GM13976 (cell line): ENCODE data around the gene HERC5.

Source experiments
- DNase-seq: peaks from one replicate; pipeline ENCODE4 v3.0.0; 2012; ENCODE audit warnings: low spot score
- in situ Hi-C: fragments of 300-500 bp; cut with MboI; formaldehyde crosslinking; loops from one replicate; pipeline ENCODE4 v1.12.0; 2022; ENCODE audit warnings: low sequenced_read_pairs, mixed read lengths, inconsistent platforms; ENCODE audit not compliant: unreplicated experiment
- TF ChIP-seq, protein P1 (sequence below): IDR thresholded peaks from 2 replicates; pipeline ENCODE4 v1.5.1; 2012; ENCODE audit warnings: borderline replicate concordance, mild to moderate bottlenecking; ENCODE audit not compliant: insufficient read depth; ENCODE audit errors: extremely low read depth, missing control alignments, control extremely low read depth

HERC5 gene

DNA sequence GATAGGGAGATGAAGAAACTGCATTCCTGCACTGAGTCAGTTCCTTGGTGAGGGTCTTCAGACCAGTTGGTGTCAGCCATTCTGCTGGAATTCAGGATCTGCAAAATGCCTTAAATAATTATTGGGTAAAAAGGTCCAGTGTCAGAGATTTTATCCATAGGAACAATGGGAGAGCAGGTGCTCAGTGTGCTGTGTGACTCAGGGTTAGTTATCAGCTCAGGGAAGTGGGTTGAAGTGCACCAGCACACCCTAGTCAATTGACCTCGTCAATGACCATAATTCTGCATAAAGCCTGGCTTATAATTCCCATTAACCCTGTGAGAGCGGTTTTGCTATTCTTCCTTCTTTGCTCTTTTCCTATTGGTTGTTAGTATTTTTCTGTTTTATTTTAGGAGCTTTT, 40.9 kb upstream of the HERC5 start:
- DNase-seq, result no peak
- TF ChIP-seq, protein P1, sequence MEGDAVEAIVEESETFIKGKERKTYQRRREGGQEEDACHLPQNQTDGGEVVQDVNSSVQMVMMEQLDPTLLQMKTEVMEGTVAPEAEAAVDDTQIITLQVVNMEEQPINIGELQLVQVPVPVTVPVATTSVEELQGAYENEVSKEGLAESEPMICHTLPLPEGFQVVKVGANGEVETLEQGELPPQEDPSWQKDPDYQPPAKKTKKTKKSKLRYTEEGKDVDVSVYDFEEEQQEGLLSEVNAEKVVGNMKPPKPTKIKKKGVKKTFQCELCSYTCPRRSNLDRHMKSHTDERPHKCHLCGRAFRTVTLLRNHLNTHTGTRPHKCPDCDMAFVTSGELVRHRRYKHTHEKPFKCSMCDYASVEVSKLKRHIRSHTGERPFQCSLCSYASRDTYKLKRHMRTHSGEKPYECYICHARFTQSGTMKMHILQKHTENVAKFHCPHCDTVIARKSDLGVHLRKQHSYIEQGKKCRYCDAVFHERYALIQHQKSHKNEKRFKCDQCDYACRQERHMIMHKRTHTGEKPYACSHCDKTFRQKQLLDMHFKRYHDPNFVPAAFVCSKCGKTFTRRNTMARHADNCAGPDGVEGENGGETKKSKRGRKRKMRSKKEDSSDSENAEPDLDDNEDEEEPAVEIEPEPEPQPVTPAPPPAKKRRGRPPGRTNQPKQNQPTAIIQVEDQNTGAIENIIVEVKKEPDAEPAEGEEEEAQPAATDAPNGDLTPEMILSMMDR, result no peak
- in situ Hi-C loops, result no loop called here

DNA sequence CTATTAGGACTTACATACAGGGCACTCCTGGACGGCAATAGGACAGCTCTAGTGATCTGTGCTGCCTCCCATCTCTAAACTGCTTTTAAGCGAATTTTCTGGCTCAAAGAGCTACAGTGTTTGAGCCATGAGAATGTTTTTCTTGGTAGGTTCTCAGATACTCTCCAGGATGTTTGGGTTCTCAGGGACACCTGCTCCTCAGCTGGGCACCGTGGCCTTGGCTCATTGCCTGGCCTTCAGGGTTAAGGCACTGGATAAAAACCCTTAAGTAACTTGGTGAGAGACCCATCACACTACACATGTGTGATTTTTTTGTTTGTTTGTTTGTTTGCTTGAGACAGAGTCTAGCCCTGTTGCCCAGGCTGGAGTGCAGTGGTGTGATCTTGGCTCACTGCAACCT, 38.5 kb upstream of the HERC5 start:
- TF ChIP-seq, protein P1, result no peak
- in situ Hi-C loops, result no loop called here
- no peak for DNase-seq

DNA sequence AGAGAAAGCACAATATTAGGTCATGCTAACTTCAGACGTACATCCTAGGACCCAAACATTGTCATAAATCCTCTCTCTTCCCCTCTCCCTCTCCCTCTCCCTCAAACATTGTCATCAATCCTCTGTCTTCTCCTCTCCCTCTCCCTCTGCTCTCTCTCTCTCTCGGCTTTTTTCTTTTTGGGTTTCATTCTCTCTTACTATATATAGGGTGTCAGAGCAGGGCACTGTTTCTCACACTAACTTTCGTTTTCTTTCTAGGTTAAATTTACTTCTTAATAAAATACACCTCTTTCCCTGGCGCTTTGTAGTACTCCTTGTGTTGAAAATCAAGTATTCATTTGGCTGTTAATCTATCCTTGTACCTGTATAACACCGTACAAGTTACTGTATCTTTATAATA, 37.0 kb upstream of the HERC5 start:
- in situ Hi-C loops, result no loop called here
- TF ChIP-seq, protein P1, result no peak
- DNase-seq, result no peak

DNA sequence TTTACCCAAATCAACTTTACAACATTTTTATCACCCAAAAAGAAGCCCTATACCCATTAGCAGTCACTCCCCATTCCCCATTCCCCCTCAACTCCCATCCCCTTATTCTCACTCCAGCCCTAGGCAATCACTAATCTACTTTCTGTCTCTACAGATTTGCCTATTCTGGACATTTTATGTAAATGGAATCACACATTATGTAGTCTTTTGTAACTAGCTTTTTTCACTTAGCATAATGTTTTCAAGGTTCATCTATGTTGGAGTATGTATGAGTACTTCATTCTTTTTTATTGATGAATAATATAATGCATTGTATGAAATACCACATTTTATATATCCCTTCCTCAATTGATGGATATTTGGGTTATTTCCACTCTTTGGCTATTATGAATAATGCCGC, 36.1 kb upstream of the HERC5 start:
- in situ Hi-C loops, result no loop called here
- TF ChIP-seq, protein P1, result no peak
- no peak for DNase-seq

DNA sequence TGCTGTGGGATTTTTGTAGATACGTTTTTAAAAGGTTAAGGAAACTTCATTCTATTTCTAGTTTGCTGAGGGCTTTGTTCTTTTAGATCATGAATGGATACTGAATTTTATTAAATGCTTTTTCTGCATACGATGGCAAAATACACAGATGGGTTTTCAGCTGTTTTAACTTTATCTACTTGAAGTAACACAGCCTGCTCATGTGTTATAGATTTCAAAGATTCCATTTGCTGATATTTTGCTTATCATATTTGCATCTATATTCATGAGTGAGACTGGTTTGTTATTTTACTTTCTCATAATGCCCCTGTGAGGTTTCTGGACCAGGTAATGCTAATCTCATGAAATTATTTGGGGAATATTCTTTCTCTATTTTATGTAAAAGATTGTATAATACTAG, 34.5 kb upstream of the HERC5 start:
- in situ Hi-C loops, result no loop called here
- TF ChIP-seq, protein P1, result no peak
- DNase-seq, result no peak

DNA sequence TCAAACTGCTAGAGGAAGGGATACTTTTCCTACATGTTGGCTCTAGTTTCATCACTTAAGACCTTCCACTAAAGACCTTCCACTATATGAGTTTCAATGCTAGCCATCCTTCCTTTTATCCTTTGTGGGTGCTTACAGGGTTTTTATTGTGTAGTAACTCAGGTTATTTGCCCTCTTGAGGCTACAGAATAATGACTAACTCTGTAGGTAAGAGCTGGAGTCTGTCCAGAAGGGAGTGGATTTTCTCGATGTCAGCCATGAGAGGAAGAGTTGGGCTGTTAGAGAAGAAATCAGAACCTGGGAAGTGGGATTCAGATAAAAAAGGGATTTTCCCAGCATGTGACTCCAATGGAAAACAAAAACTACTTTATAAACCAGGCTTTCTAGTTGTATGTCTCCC, 27.5 kb upstream of the HERC5 start:
- in situ Hi-C loops, result no loop called here
- no peak for DNase-seq
- TF ChIP-seq, protein P1, result no peak
